Dermis microvascular lymphatic vessel endothelial cell (primary cell): ENCODE data around the gene DPH5. TPM values are rescaled to one million over a fixed set of nuclear protein-coding genes. Genes with fewer than 3 reads are reported as not detected.
"Not testable (repeated sequence)": the region's sequence is repeated elsewhere in the genome, so short reads cannot be mapped to it uniquely, and the experiment has no call there.

Experiments used
- DNase-seq, 2 donors: peaks; one replicate each; pipeline versions ENCODE4 v3.0.0 to v3.0.0-alpha.2; 2010; ENCODE audit warnings: low read depth in 2 of 2
- total RNA-seq: library from RNA; depleted of rRNA; stranded (reverse); fragments of >200 nt; gene quantifications from 2 replicates; pipeline ENCODE4 v1.2.1, GENCODE V29; 2014

Gene DPH5
- total RNA-seq, 1 donor from 2014 or later, result 20.2 TPM

DNA sequence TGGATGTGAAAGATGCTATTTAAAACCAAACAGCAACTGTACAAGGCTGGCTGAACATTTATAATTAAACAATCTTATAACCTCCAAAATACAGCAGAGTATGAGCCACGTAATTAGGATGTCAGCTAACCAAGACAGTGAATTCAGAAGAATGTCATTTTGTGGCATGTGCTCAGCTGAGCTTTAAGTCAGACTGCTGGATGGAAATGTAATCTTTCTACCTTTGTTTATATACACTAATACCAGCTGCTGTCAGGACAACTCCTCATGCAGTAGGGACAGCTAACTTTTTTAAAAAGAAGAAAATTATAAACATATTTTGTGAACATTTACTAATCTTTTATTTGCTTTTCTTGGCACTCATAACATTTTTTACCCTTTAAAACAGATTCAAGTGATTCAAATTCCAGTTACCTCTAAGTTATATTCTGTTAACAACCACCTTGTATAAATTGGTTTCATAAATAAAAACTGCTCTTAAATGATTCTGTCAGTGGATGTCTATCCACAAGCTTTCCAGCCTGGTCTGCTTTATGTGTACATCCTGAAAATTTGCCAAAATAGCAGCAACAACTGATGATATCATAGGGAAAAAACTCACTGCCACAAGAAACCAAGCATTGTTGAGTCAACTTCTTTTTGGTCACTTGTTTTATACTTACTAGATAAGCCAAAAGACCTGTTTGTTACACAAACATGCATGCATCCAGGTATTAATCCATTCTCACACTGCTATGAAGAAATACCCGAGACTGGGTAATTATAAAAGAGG, 36.1 kb downstream of the DPH5 start:
- DNase-seq, result peak; percentile 83 to 91

DNA sequence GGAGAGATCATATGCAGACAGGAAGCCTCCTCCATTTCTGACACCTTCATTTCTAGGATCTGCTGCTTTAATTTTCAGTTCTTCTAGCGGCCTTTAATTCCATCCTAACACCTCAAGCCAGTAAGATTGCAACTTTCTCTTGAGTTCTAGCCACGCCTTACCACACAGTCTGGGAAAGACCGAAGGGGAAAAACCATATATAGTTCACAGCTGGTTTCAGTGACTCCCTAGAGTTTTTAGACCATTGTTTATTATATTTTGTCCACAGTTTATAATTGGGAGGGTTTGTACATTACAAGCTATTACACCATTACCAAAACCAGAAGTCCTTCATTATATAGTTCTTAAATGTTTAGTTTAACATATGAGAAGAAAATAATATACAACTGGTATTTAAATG, 37.5 kb downstream of the DPH5 start:
- DNase-seq, result no peak

DNA sequence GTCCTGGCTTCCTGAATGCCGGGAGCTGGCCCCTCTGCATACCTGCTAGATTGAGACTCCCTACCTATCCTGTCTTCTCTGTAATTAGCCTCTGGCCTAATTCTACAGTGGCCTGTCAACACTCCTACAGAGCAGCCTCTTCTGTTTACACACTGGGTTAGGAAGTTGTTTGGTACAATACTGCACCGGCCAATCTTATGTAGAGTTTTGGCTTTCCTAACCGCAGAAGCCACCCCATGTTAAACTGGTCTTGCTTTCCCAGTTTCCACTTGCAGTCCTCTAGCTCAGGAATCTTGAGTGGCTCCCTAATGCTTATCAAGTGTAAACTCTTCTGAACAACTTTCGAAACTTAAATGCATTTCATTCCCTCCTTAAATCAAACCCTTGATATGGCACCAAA, 42.8 kb downstream of the DPH5 start:
- no peak for DNase-seq

DNA sequence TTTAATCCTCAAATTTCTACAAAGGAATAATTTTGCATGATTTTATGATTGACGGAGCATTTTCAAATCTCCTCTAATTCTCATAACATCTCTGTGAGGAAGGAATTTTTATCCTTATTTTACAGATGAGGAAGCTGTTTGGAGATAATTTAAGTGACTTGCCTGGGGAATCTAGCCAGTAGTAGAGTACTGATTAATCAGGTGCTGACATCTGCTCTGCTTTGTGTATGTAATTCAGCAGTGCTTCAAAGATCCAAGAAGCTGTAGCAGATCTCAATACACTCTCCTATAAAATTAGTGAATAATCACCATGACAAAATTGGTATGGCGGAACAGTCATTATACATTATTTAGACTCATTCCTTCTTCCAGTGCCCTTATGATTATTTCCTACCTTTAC, 46.0 kb downstream of the DPH5 start:
- DNase-seq, result no peak

DNA sequence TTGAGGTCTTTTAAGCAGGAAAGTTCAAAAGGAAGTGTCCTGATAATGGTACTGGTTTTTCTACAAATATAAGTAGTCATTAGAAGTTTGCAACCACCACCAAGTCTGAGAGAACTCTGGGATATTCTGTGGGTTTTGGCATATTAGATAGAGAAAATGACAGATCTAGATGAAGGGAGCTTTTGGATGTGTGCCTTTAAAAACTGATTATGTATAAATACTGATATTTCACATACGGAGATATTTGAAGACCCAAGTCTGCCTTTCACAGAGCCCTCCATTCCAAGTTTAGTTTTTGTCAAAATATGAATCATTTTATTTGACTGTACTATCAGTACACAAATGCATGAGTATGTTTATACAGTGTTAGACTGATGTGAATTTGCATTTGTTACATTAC, 48.6 kb downstream of the DPH5 start:
- no peak for DNase-seq

DNA sequence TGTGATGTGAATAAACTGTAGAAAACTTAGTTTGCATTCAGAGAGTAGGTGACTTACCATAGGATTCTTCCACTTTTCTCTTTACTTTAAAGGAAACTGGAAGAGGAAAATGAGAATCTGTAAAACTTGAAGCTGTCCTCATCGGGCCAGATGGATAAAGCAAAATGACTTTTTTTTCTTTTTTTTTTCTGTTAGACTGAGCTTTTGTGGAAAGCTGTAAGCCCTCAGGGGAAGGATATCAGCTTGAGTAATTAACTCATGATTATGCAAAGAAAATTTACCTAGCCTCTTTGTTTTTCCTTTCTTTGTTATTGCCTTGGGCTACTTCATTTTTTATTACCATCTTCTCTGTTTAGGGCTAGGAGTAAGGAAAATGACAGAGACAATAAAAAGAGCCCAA, 53.4 kb downstream of the DPH5 start:
- no peak for DNase-seq

DNA sequence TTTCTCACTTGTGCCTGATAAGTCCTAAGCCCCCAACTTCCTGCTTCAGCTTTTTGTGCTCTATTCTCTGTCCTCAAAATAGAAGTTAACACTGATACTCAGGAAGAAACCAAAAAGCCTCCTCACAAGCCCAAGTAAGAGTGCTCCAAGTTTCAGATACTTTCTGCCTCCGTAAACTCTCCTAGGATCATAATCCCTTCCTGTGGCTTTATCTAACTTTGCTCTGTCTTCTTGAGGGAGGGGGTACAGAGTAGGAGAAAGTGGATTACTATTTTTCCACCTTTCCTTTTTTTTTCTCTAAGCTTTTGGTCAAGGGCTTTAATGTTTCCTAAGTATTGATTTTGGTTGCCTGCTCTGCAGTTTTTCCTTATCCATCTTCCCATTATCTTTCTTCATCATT, 54.6 kb downstream of the DPH5 start:
- DNase-seq, result no peak

DNA sequence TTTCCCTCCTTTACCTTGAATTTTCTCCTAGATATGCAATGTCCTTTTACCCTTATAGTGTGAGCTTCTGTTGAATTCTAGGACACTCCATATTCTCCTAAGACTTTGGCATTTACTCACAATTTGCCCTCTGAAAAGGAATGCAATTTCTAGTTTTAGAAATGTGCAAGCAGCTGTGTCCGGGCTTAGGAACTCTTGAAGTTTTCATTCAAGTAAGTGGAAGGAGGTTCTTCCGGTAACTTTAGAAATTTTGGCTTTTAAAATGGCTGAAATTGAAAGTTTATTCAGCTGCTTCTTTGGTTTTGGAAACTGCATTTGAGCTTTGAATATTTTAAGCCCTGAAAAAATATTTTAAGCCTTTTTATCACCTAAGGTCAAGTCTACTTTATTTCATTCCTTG, 56.3 kb downstream of the DPH5 start:
- no peak for DNase-seq

DNA sequence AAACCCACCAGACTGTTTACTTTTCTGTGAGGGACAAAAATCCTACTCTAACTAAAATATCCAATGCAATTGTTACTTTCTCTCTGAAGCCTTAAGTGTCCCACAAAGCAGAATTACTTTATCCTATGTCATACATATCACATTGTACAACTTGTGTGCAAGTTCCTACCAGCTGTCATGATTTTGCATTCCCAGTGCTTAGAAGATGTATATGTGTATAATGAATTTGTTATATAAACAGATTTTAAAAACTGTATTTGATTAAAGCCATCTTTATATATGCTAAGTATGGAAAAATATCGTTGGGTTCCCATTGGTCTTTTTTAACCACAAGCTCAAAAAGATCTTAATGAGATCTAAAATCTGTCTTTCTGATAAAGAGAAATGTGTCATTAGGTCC, 57.0 kb downstream of the DPH5 start:
- no peak for DNase-seq

DNA sequence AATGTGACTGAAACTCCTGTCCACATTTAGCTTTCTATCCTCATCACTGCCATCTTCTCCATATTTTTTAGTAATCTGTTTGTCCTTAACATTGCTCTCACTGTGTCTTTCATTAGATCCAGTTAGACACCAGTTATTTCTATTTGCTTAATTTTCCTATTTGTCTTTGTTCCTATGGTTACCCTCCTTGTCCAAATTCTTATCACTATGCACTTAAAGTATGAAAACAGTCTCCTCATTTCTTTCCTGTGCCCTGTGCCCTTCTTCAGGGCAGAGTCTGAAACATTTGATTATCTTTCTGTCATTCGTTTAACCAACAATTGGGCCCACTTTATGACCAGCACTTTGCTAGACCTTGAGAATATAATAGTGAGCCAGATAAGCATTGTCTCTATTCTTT, 65.5 kb downstream of the DPH5 start:
- no peak for DNase-seq

DNA sequence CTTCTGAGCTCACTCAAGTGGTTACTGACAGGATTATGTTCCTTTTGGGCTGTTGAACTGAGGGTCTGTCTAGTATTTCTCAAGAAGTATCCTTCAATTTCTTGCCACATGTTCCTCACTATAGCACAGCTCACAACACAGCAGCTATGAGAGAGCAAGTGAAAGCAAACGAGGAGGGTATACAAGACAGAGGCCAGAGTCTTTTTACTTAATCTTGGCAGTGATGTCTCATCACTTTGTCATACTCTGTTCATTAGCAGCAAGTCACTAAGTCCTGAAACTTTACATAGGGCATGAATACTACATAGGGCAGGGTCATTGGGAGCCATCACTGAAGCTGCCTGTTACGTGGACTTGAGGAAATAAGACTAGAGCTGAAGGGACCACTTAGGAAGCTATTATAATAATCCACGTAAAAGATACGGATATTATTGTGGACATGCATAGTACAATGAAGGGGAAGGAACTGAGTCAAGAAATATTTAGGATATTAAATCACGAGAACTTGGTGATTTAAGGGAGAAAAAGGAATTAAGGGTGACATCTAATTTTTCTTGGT, 66.0 kb downstream of the DPH5 start:
- DNase-seq, result peak in 1 of 2 donors; percentile 53

DNA sequence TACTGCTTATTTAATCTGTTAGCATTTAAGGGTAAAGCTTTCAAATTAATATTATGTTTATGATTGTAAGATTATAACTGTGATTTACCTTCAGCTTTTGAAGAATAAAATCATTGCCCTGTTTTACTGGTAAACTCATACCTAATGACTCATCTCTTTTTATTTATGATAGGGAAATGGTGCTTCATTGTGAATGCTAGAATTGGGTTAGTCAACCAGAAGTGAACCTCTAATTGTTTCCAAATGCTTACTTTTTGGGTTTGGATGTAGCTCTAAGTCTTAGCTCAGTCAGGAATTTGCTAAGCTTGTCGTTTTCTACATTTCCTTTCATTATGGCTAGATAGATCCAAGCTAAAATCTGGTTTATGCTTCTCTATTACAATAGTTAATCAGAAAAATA, 70.3 kb downstream of the DPH5 start:
- peak; percentile 52 to 80 for DNase-seq

DNA sequence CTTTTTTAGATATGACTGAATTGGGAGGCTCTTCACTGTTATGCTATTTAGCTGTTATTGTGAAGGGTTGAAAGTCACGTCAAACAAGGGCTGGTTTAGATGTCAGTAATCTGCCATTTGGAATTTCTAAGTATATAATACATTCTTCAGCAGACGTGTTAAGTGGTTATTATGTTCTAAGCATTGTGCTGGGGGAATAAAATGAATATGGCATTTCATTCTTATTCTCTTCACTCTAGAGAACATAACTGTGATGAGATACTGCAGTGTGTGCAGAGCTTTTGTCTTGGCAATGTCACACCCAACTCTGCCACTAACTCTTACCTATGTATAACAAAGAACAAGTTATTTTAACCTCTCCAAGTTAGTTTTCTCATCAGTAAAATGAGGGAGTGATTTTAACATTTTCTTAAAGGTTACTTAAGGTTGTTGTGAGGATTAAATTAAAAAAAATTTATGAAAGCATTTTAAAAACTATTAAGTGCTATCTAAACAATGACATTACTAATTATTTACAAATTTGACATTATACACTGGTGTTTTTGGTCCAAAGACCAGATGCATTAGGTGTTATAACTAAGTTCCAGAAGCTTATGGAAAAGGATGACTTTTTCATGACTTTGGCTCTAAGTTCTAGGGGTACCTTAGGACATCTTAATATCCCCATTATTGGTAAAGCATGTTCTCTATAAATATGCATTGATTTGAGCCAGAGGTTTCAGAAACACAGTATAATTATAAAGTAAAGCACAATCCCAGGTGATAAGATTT, 71.4 kb downstream of the DPH5 start:
- DNase-seq, result no peak

DNA sequence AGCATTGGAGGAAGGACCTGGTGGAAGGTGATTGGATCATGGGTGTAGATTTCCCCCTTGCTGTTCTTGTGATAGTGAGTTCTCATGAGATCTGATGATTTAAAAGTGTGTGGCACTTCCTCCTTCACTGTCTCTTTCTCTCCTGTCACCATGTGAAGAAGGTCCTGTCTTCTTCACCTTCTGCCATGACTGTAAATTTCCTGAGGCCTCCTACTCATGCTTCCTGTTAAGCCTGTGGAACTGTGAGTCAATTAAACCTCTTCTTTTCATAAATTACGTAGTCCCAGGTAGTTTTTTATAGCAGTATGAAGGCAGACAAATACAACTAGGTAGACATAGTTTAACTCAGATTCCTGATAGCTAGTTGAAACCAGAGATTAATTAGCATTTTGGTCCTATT, 72.6 kb downstream of the DPH5 start:
- DNase-seq, result peak in 1 of 2 donors; percentile 35

DNA sequence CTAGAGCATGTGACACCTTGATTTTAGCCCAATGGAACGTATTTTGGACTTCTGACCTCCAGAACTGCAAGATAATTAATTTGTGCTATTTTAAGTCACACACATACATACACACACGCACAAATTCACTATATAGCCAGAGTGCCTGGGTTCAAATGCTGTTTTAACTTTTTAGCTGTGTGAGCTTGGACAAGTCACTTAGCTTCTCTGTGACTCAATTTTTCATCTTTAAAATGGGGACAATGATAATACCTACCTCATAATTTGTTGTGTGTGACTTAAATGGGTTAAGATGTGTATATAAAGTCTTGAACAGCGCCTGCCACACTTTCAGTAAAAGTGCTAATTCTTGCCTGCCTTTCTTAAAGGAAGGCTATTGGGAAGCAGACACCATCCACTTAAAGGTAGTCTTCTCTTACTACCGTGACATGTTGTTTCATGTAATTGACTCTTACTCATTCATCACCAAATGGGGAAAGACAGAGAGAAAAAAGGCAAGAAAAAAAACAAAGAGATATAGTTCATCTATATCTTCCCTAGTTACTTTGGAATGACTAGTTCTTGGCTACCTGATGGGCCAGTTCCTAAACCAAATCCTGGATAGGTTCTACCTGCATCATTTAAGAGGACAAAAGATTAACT, 73.4 kb downstream of the DPH5 start:
- no peak for DNase-seq

DNA sequence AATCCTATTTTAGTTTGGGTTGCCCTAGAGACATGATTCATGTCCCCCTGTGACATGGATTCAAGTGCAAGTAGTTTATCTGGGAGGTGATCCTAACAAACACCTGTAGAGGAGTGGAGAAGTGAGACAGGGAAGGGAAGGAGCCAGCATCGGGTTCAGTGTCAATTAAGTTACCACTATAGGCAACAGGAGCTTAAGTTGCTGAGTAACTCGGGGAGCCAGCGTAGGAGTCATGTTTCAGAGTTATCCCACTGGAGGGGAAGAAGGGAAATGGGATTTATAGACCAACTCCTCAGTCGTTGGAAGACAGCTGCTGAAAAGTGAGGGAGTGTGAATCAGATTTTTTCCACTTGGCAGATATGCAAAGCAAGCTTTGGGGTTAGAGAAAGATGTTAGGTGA, 74.8 kb downstream of the DPH5 start:
- DNase-seq, result no peak

DNA sequence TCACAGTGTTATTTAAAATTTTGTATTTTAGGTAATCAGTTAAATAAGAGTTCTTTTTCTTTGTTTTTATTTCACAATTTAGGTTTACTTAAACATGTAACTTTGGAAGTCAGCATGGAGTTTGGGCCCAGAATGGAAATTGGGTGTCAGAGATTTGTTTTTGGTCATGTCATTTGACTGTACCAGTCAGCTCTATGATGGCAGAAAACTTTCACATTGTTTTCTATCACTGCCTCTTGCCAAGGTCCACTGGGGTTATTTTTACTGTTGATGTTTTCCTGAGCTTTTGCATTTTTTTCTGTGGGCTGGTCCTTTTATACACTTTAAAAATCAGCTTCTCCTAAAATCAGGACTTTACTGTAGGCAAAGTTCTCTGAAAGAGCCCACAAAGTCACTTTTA, 75.2 kb downstream of the DPH5 start:
- peak in 1 of 2 donors; percentile 28 for DNase-seq

DNA sequence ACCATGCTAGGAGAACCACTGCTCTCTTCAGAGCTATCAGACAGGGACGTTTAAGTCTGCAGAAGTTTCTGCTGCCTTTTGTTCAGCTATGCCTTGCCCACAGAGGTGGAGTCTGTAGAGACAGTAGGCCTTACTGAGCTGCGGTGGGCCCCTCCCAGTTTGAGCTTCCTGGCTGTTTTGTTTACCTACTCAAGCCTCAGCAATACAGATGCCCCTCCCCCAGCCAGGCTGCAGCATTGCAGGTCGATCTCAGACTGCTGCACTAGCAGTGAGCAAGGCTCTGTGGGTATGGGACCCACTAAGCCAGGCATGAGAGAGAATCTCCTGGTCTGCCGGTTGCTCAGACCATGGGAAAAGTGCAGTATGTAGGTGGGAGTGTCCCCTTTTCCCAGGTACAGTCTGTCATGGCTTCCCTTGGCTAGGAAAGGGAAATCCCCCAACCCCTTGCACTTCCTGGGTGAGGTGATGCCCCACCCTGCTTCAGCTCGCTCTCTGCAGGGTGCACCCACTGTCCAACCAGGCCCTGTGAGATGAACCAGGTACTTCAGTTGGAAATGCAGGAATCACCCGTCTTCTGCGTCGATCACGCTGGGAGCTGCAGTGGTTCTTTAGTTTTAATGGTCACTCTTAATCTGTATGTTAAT, 75.9 kb downstream of the DPH5 start:
- not testable (repeated sequence) for DNase-seq

DNA sequence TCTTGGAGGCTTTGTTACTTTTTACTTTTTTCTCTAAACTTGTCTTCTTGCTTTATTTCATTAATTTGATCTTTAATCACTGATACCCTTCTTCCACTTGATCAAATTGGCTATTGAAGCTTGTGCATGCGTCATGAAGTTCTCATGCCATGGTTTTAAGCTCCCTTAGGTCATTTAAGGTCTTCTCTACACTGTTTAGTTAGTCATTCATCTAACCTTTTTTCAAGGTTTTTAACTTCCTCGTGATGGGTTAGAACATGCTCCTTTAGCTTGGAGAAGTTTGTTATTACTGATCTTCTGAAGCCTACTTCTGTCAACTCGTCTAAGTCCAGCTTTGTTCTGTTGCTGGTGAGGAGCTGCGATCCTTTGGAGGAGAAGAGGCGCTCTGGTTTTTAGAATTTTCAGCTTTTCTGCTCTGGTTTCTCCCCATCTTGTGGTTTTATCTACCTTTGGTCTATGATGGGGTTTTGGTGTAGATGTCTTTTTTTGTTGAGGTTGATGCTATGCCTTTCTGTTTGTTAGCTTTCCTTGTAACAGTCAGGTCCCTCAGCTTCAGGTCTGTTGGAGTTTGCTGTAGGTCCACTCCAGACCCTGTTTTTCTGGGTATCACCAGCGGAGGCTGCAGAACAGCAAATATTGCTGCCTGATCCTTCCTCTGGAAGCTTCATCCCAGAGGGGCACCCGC, 76.7 kb downstream of the DPH5 start:
- not testable (repeated sequence) for DNase-seq

DNA sequence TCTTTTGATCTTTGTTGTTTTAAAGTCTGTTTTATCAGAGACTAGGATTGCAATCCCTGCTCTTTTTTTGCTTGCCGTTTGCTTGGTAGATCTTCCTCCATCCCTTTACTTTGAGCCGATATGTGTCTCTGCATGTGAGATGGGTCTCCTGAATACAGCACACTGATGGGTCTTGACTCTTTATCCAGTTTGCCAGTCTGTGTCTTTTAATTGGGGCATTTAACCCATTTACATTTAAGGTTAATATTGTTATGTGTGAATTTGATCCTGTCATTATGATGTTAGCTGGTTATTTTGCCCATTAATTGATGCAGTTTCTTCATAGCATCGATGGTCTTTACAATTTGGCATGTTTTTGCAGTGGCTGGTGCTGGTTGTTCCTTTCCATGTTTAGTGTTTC, 77.8 kb downstream of the DPH5 start:
- not testable (repeated sequence) for DNase-seq

DNA sequence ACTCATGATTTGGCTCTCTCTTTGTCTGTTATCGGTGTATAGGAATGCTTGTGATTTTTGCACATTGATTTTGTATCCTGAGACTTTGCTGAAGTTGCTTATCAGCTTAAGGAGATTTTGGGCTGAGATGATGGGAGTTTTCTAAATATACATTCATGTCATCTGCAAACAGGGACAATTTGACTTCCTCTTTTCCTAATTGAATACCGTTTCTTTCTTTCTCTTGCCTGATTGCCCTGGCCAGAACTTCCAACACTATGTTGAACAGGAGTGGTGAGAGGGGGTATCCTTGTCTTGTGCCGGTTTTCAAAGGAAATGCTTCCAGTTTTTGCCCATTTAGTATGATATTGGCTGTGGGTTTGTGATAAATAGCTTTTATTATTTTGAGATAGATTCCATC, 79.5 kb downstream of the DPH5 start:
- DNase-seq, result not testable (repeated sequence)
